ENCODE data around the gene IL15RA. TPM values are rescaled to one million over a fixed set of nuclear protein-coding genes. Genes with fewer than 3 reads are reported as not detected.

Gene IL15RA
- total and polyA plus RNA-seq, 4 donors: 6.6 to 10.7 (median 9.4) TPM

DNA sequence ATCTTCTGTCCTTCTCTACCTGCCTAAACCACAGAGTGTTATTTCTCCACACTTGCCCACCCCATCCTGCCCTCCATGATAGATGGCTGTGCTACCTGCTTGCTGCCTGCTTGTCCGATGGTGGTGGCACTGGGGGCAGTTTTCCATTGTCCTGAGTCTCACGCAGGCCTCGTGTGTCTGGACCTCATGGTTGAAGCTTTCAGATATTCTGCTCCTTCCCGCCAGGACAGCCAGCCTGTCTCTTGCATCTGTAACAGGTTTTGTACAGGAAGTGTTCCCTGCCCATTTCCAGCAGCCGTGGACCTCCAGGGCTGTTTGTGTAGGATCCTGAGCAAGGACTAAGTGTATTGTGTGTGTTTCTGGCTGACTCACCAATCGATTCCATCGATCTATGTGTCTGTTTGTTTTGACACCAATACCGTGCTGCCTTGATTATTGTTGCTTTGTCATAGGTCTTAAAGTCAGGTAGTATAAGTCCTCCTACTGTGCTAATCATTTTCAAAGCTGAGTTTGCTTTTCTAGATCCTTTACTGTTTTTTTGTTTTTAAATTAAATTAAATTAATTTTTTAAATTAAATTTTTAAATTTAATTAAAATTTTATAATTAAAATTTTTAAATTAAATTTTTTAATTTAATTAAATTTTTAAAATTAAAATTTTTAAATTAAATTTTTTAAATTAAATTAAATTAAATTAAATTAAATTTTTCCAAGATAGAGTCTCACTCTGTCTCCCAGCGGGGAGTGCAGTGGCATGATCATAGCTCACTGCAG is 8.5 kb downstream of the IL15RA start:
- Histone ChIP-seq H3K9ac (ENCODE audit: low read depth in 1 of 2, low read length in 2 of 2) (no peak overlapping the region), H3K9me3 (ENCODE audit: control insufficient read depth in 4 of 4, low read length in 3 of 4) (no peaks in the 10 kb centered on the region), H3K36me3 (ENCODE audit: control insufficient read depth in 4 of 4, insufficient read depth in 3 of 4, low read depth in 1 of 4, low read length in 3 of 4) (peaks cover 0 to 2% (median 0%) of the 10 kb centered on the region in 4 donors), H3K4me3 (ENCODE audit: low read depth in 1 of 3, low read length in 3 of 3) (no peak overlapping the region), H3K4me1 (ENCODE audit: control insufficient read depth in 4 of 4, insufficient read depth in 4 of 4, low read length in 3 of 4) (peaks cover 19 to 52% (median 37%) of the 10 kb centered on the region in 4 donors), H3K27ac (ENCODE audit: low read depth in 1 of 2, low read length in 2 of 2) (peak overlapping the region; percentile 60 to 83), H3K27me3 (ENCODE audit: control insufficient read depth in 4 of 4, insufficient read depth in 4 of 4, low read length in 3 of 4) (no peaks in the 10 kb centered on the region)
- 62% methylated on average over 9 of the region's 9 CpGs for WGBS
- TF ChIP-seq, protein P1, sequence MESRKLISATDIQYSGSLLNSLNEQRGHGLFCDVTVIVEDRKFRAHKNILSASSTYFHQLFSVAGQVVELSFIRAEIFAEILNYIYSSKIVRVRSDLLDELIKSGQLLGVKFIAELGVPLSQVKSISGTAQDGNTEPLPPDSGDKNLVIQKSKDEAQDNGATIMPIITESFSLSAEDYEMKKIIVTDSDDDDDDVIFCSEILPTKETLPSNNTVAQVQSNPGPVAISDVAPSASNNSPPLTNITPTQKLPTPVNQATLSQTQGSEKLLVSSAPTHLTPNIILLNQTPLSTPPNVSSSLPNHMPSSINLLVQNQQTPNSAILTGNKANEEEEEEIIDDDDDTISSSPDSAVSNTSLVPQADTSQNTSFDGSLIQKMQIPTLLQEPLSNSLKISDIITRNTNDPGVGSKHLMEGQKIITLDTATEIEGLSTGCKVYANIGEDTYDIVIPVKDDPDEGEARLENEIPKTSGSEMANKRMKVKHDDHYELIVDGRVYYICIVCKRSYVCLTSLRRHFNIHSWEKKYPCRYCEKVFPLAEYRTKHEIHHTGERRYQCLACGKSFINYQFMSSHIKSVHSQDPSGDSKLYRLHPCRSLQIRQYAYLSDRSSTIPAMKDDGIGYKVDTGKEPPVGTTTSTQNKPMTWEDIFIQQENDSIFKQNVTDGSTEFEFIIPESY (IDR thresholded peaks at IDR 0.05): peak; percentile 73
- TF ChIP-seq FOXA1 (IDR thresholded peaks at IDR 0.05): no peak
- TF ChIP-seq EGR1 (IDR thresholded peaks at IDR 0.05; ENCODE audit: low read depth in 2 of 2): peak in 1 of 2 donors; percentile 76
- TF ChIP-seq HNF4A (conservative IDR thresholded peaks at IDR 0.05): peak; percentile 35 to 74
- TF ChIP-seq SP1 (IDR thresholded peaks at IDR 0.05): peak; percentile 50
- TF ChIP-seq, protein P2, sequence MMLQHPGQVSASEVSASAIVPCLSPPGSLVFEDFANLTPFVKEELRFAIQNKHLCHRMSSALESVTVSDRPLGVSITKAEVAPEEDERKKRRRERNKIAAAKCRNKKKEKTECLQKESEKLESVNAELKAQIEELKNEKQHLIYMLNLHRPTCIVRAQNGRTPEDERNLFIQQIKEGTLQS (IDR thresholded peaks at IDR 0.05): peak; percentile 90
- TF ChIP-seq, protein P3, sequence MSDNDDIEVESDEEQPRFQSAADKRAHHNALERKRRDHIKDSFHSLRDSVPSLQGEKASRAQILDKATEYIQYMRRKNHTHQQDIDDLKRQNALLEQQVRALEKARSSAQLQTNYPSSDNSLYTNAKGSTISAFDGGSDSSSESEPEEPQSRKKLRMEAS (IDR thresholded peaks at IDR 0.05): peak; percentile 94
- TF ChIP-seq FOXA2 (IDR thresholded peaks at IDR 0.05): peak; percentile 68
- TF ChIP-seq YY1 (IDR thresholded peaks at IDR 0.05): peak; percentile 66
- TF ChIP-seq, protein P4, sequence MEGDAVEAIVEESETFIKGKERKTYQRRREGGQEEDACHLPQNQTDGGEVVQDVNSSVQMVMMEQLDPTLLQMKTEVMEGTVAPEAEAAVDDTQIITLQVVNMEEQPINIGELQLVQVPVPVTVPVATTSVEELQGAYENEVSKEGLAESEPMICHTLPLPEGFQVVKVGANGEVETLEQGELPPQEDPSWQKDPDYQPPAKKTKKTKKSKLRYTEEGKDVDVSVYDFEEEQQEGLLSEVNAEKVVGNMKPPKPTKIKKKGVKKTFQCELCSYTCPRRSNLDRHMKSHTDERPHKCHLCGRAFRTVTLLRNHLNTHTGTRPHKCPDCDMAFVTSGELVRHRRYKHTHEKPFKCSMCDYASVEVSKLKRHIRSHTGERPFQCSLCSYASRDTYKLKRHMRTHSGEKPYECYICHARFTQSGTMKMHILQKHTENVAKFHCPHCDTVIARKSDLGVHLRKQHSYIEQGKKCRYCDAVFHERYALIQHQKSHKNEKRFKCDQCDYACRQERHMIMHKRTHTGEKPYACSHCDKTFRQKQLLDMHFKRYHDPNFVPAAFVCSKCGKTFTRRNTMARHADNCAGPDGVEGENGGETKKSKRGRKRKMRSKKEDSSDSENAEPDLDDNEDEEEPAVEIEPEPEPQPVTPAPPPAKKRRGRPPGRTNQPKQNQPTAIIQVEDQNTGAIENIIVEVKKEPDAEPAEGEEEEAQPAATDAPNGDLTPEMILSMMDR (IDR thresholded peaks at IDR 0.05; ENCODE audit: low read depth, low read length, missing input control): no peak
- no peak for TF ChIP-seq NR2F2 (IDR thresholded peaks at IDR 0.05)
- no peak for TF ChIP-seq TAF1 (conservative IDR thresholded peaks at IDR 0.05)
- TF ChIP-seq RXRA (IDR thresholded peaks at IDR 0.05): peak; percentile 34 to 87
- no peak for TF ChIP-seq HNF4G (IDR thresholded peaks at IDR 0.05)
- peak in 1 of 2 donors; percentile 61 for TF ChIP-seq GABPA (IDR thresholded peaks at IDR 0.05 in 1 of 2, conservative IDR thresholded peaks at IDR 0.05 in 1 of 2)
- TF ChIP-seq, protein P5, sequence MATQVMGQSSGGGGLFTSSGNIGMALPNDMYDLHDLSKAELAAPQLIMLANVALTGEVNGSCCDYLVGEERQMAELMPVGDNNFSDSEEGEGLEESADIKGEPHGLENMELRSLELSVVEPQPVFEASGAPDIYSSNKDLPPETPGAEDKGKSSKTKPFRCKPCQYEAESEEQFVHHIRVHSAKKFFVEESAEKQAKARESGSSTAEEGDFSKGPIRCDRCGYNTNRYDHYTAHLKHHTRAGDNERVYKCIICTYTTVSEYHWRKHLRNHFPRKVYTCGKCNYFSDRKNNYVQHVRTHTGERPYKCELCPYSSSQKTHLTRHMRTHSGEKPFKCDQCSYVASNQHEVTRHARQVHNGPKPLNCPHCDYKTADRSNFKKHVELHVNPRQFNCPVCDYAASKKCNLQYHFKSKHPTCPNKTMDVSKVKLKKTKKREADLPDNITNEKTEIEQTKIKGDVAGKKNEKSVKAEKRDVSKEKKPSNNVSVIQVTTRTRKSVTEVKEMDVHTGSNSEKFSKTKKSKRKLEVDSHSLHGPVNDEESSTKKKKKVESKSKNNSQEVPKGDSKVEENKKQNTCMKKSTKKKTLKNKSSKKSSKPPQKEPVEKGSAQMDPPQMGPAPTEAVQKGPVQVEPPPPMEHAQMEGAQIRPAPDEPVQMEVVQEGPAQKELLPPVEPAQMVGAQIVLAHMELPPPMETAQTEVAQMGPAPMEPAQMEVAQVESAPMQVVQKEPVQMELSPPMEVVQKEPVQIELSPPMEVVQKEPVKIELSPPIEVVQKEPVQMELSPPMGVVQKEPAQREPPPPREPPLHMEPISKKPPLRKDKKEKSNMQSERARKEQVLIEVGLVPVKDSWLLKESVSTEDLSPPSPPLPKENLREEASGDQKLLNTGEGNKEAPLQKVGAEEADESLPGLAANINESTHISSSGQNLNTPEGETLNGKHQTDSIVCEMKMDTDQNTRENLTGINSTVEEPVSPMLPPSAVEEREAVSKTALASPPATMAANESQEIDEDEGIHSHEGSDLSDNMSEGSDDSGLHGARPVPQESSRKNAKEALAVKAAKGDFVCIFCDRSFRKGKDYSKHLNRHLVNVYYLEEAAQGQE (IDR thresholded peaks at IDR 0.05): peak; percentile 40
- peak; percentile 7 to 38 for TF ChIP-seq RAD21 (IDR thresholded peaks at IDR 0.05)
- TF ChIP-seq JUND (IDR thresholded peaks at IDR 0.05): peak; percentile 92 to 97
- no peak for DNase-seq (ENCODE audit: low spot score)
